Measurements from ENCODE around the gene FGF7.

- TF ChIP-seq EZH2 (IDR thresholded peaks at IDR 0.05) = no peak
- TF ChIP-seq POLR2AphosphoS5 (IDR thresholded peaks at IDR 0.05; ENCODE audit: borderline replicate concordance, low read depth, low read length) = no peak
Measured at GRCh38 chr15:49460411-49460941, 37.4 kb downstream of the FGF7 start.
